Measurements from ENCODE around the gene QRFPR.
"Not testable (repeated sequence)": the region's sequence is repeated elsewhere in the genome, so short reads cannot be mapped to it uniquely, and the experiment has no call there.

QRFPR gene
- total RNA-seq: 0 reads per million in 2 donors

DNA sequence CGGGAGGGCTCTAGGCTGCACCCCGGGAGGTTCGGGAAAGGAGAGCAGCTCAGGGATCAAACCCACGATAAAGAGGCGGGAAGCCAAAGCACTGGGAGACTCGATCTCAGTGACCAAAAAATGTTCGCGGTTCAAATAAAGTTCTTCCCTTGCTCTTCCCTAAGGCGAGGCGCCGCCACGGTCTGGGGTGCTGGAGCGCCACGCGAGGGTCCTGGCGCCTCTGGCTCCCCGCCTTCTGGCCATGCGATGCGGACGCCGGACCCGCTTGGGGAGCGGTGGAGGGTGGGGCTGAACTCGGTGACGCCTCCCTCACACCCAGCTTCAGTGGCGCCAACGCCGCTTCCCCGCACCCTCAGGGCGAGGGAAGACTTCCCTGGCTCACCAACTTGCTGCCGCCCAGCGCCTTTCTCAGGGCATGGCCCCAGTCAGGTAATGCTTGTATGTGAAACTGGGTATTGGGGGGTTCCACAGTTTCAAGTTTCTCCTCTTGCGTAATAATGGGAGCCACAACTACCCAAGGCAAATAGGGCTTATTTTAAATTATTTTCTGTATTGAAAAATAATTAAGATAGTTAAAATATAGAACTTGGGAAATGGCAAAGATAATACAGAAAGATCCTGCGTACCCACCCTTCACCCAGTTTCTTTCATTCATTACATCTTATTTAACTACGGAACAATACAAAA lies at the start of gene QRFPR:
Gene QRFPR (minus strand): TSS at position 243 of the 687 bp plus-strand sequence. CDS start 371 bp downstream, outside the sequence.
- DNase-seq: no peak

DNA sequence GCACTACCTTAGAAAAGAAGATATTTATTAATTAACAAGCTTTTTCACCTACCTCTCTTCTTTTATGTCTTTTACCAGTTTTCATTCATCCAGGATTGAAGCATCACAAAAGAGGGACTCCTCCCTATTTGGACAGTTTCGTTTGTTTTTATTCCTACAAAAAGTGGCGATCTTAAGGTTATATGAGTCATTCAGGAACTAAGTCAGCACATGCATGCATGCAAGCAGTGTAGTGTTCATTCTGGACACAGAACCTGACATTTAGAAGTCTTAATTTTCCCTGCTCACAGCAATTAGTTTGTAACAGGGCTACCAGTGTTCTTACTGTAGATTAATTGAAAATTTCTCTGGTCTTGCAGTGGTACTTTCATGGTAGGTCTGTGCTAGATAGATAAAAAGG lies 47.9 kb upstream of the QRFPR start:
- no peak for DNase-seq

GRCh38 chr4:121421594-121421993 lies 40.8 kb upstream of the QRFPR start:
- DNase-seq: no peak

- DNase-seq: no peak
Observed at GRCh38 chr4:121411151-121411744, 30.4 kb upstream of the QRFPR start.

- not testable (repeated sequence) for DNase-seq
Observed at GRCh38 chr4:121408567-121408966, 27.7 kb upstream of the QRFPR start.

GRCh38 chr4:121400632-121401031 lies 19.8 kb upstream of the QRFPR start:
- DNase-seq: no peak

- no peak for DNase-seq
Observed at GRCh38 chr4:121397941-121398601, 17.3 kb upstream of the QRFPR start.

DNA sequence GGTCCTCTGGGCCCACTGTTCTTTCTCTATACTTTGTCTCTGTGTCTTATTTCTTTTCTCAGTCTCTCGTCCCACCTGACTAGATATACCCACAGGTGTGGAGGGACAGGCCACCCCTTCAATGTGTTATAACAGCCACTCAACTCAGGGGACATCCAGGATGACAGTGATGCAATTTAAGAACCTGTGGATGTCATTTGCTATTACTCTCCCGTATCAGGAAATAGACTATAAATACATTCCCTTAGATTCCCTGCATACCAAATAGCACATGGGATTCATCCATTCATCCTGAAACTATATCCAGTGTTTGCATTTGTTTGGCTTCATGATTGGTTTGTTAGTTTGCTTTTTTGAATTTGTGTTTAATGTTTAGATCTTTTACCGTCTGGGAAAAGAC lies 16.6 kb upstream of the QRFPR start:
- no peak for DNase-seq

DNA sequence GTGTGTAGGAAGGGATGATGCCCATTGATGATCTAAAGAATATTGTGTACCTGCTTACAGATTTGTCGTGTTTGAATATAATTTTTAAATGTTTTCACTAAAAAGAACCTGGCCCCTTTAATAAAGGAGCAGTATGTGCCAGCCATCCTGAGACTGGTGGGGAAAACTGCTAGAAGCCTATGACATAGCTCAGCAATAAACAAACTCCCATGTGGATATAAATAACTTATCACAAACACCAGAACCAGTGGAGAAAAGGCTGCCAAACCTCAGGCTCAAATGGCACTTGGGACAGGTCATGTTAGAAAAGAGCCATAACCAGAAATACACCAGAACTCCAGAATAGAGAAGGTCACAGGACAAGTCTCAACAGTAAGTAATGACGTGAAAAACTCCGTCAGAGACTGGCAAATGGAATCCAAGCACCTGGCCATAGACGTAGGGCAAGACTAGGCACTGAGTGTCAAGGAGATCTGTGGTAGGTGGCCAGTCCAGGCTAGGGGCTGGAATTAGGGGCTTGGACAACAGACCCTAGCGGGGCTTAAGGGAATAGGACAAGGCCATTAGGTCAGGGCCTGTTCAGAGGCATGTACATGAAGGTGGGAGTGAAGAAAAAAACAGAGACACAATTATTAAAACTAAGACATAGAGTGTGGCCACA lies 11.7 kb upstream of the QRFPR start:
- DNase-seq: no peak

- no peak for DNase-seq
Observed at GRCh38 chr4:121390335-121390734, 9.5 kb upstream of the QRFPR start.

DNA sequence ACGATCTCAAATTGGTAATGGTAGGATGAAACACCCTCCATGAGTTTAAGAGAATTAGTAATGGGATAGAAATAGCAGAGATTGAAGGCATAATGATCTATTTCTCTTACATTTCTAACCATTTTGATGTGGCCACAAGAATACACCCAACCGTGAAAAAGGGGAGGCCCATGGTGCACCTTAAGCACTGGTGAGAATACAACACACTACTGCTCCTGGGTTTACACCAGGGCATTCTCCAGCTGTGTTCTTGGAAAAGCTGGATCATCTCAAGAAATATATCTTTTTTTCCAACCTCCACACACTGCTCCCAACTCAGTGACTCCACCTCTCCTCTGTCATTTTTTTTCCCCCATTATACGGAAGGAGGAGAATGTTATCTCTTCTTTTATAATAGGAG lies 1.5 kb downstream of the QRFPR start:
- no peak for DNase-seq

- no peak for DNase-seq
Observed at GRCh38 chr4:121377076-121377475, 3.7 kb downstream of the QRFPR start.

- DNase-seq: no peak
Observed at GRCh38 chr4:121376556-121376955, 4.3 kb downstream of the QRFPR start.

DNA sequence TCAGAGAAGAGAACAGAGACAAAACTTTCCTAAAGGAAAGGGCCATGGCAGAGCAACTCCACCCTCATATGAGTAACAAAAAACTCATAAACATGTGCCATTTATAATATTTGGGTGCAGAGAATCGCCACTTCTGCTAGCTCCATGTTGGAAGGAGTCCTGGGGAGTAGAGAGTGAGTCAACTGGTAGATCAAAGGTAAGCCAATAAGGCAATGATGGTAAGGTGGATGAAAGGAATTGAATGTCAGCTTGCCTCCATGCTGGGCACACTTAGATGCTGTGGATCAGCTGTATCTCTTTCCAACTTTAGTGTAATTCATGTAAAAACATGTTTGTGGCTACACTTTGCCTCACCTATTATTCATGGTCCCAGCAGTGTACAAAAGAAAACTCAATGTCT lies 4.7 kb downstream of the QRFPR start:
- no peak for DNase-seq

DNA sequence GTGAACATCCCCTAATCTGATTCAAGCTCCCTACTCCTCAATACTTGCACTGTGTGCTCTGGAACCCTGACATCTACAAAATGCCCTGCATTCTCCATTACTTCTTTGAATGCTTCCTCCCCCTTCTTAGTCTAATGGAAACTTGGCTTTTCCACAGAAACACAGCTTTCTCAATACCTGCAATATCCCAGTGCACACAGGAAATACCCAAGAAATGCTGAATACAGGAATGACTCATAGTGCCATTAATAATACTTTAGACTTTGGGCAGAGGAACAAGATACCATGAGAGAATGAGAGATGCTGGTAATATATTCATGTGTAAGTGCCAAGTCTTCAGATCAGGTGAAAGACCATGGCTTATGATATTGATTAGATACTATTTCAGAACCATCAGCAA lies 5.6 kb downstream of the QRFPR start:
- DNase-seq: no peak

- DNase-seq: no peak
Observed at GRCh38 chr4:121373841-121374240, 7.0 kb downstream of the QRFPR start.

GRCh38 chr4:121370729-121371325 lies 10.0 kb downstream of the QRFPR start:
- DNase-seq: no peak

- no peak for DNase-seq
Observed at GRCh38 chr4:121360495-121360894, 20.3 kb downstream of the QRFPR start.

- DNase-seq: no peak
Observed at GRCh38 chr4:121358473-121358872, 22.3 kb downstream of the QRFPR start.

- no peak for DNase-seq
Observed at GRCh38 chr4:121353213-121353612, 27.6 kb downstream of the QRFPR start.

DNA sequence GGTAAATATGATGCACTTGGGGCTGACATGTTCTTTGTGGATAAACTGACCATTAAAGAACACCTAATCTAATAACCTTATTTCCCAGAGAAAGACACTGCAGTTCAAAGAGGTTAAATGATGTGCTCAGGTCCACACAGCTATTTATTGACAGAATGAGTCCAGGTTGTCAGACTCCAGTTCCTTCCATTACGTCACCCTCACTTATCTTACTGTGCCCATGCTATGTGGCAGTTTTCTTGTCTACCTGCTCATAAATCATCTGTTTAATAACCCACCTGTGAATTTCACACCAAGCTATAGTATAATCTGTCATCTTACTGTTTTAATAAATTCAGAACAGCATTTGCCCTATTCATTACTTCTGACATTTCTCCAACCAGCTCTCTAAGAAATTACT lies 36.7 kb downstream of the QRFPR start:
- DNase-seq: no peak

DNA sequence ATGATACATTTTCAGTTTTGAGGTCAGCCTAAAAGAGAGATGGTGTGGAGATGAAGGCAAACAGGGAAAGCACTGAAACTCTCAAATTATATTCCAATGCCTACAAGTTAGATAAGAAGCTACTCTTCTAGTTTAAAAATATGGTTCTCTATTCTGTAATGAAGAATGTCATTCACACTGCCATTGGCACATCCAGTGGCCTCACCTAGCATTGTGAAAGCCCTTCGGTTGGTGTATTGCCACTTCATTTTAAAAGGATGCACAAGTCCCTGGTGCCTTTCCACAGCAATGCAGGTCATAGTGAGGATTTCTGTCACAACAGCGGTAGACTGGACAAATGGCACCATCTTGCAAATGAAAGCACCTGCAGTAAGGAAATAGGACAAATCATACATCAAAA lies 40.6 kb downstream of the QRFPR start:
- no peak for DNase-seq

DNA sequence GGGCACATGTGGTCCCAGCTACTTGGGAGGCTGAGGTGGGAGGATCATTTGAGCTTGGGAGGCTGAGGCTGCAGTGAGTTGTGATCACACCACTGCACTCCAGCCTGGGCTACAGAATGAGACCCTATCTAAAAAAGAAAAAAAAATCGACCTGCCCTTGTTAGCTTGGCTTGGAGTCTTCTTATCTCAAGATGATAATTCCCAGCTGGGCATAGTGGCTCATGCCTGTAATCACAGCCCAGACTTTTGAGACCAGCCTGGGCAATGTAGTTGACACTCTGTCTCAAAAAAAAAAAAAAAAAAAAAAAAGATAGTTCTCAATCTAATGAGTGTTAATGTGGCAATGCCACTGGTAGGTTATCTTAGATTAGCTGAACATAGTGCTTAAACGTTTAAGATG lies 41.0 kb downstream of the QRFPR start:
- DNase-seq: no peak
